Measurements from ENCODE around the gene KIAA0319L.
"Not testable (repeated sequence)": the region's sequence is repeated elsewhere in the genome, so short reads cannot be mapped to it uniquely, and the experiment has no call there.

KIAA0319L gene

GRCh38 chr1:35557118-35557610, at the start of gene KIAA0319L:
Gene KIAA0319L (minus strand): TSS chr1:35557403. CDS start chr1:35554491, 2,912 bp downstream.
- peak in 52 of 56 donors; percentile 82 to 100 (median 95) for DNase-seq

- no peak for DNase-seq
Measured at GRCh38 chr1:35605867-35606182, 48.6 kb upstream of the KIAA0319L start.

- no peak for DNase-seq
Measured at GRCh38 chr1:35605071-35605866, 48.1 kb upstream of the KIAA0319L start.

- DNase-seq, result no peak
Measured at GRCh38 chr1:35603941-35604340, 46.7 kb upstream of the KIAA0319L start.

GRCh38 chr1:35603468-35603867, 46.3 kb upstream of the KIAA0319L start:
- peak in 6 of 56 donors; percentile 3 to 30 (median 14) for DNase-seq

- DNase-seq, result no peak
Measured at GRCh38 chr1:35600593-35600992, 43.4 kb upstream of the KIAA0319L start.

- no peak for DNase-seq
Measured at GRCh38 chr1:35599411-35599810, 42.2 kb upstream of the KIAA0319L start.

GRCh38 chr1:35598895-35599294, 41.7 kb upstream of the KIAA0319L start:
- no peak for DNase-seq

GRCh38 chr1:35597870-35598269, 40.7 kb upstream of the KIAA0319L start:
- DNase-seq, result no peak

- no peak for DNase-seq
Measured at GRCh38 chr1:35595684-35596083, 38.5 kb upstream of the KIAA0319L start.

- DNase-seq, result no peak
Measured at GRCh38 chr1:35594005-35594760, 37.0 kb upstream of the KIAA0319L start.

GRCh38 chr1:35592991-35593769, 36.0 kb upstream of the KIAA0319L start:
- DNase-seq, result no peak

- DNase-seq, result no peak
Measured at GRCh38 chr1:35591211-35591610, 34.0 kb upstream of the KIAA0319L start.

- no peak for DNase-seq
Measured at GRCh38 chr1:35590476-35591040, 33.4 kb upstream of the KIAA0319L start.

- DNase-seq, result no peak
Measured at GRCh38 chr1:35589516-35590427, 32.6 kb upstream of the KIAA0319L start.

- no peak for DNase-seq
Measured at GRCh38 chr1:35588197-35588910, 31.2 kb upstream of the KIAA0319L start.

- no peak for DNase-seq
Measured at GRCh38 chr1:35587736-35588135, 30.5 kb upstream of the KIAA0319L start.

- no peak for DNase-seq
Measured at GRCh38 chr1:35586808-35587207, 29.6 kb upstream of the KIAA0319L start.

GRCh38 chr1:35585805-35586204, 28.6 kb upstream of the KIAA0319L start:
- not testable (repeated sequence) for DNase-seq

GRCh38 chr1:35585281-35585680, 28.1 kb upstream of the KIAA0319L start:
- DNase-seq, result no peak

Data from nucleus accumbens (tissue), 56 donors.